Osteoblast (primary cell): ENCODE measurements around the gene C17orf67. TPM values are rescaled to one million over a fixed set of nuclear protein-coding genes. Genes with fewer than 3 reads are reported as not detected.

Experiments used
- DNase-seq: peaks from one replicate; pipeline ENCODE4 v3.0.0; 2011; ENCODE audit warnings: low spot score, mixed read lengths; ENCODE audit not compliant: insufficient read length; ENCODE audit errors: missing footprints
- H2AFZ ChIP-seq: 2 replicates; pipeline ENCODE4 v1.6.0; 2011; ENCODE audit warnings: mild to moderate bottlenecking, low read length
- H3K27ac ChIP-seq: 2 replicates; pipeline ENCODE4 v1.5.1; 2011; ENCODE audit warnings: mild to moderate bottlenecking, low read depth, low read length, moderate library complexity
- H3K27me3 ChIP-seq: 2 replicates; pipeline ENCODE4 v1.6.0; 2012; ENCODE audit warnings: mild to moderate bottlenecking, control low read depth, inconsistent platforms, low read length, moderate library complexity; ENCODE audit not compliant: insufficient read depth
- H3K36me3 ChIP-seq: 2 replicates; pipeline ENCODE4 v1.5.1; 2011; ENCODE audit warnings: mild to moderate bottlenecking, low read length, control low read depth, moderate library complexity; ENCODE audit not compliant: insufficient read depth
- H3K4me1 ChIP-seq: 2 replicates; pipeline ENCODE4 v1.5.1; 2011; ENCODE audit warnings: mild to moderate bottlenecking, low read length, control low read depth, moderate library complexity; ENCODE audit not compliant: insufficient read depth
- H3K4me2 ChIP-seq: 2 replicates; pipeline ENCODE4 v1.6.0; 2011; ENCODE audit warnings: mild to moderate bottlenecking, low read length; ENCODE audit not compliant: insufficient read depth
- H3K4me3 ChIP-seq: fragments of 200-600 bp; sonication (generic); 3 replicates; pipeline ENCODE4 v1.5.1; 2012; ENCODE audit warnings: mild to moderate bottlenecking, low read length, inconsistent platforms; ENCODE audit not compliant: insufficient read depth
- H3K79me2 ChIP-seq: 2 replicates; pipeline ENCODE4 v1.6.0; 2012; ENCODE audit warnings: mild to moderate bottlenecking, low read length, control low read depth, inconsistent platforms; ENCODE audit not compliant: insufficient read depth
- H3K9me3 ChIP-seq: 2 replicates; pipeline ENCODE4 v1.5.1; 2011; ENCODE audit warnings: low read depth, low read length, control low read depth
- H4K20me1 ChIP-seq: 2 replicates; pipeline ENCODE4 v1.6.0; 2012; ENCODE audit warnings: mild to moderate bottlenecking, low read length, control low read depth; ENCODE audit not compliant: insufficient read depth
- CTCF ChIP-seq: IDR thresholded peaks from 2 replicates; pipeline ENCODE4 v1.5.1; 2011; ENCODE audit warnings: mild to moderate bottlenecking, low read depth, low read length, moderate library complexity; ENCODE audit errors: extremely low read depth
- total RNA-seq: library from RNA; depleted of rRNA; stranded (reverse); fragments of >200 nt; gene quantifications from 2 replicates; pipeline ENCODE4 v1.2.3, GENCODE V29; 2012

C17orf67 gene
- total RNA-seq, 1 donor = 0.36 TPM

DNA sequence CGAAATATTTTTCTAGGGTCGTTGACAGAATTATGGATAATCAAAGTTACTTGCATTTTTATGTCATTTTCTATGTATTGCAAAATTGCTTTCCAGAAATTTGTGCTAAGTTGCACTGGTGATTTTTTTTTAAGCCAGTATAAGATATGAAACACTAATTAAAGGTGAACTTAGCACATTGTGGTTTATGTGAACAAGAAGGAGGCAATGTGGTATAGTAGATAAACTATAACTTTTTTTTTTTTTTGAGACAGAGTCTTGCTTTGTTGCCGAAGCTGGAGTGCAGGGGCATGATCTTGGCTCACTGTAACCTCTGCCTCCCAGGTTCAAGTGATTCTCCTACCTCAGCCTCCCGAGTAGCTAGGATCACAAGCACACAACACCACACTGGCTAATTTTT, 13.4 kb upstream of the C17orf67 start:
- Histone ChIP-seq H3K4me2 (no peak overlapping the region), H3K27ac (no peak overlapping the region), H3K4me3 (no peak overlapping the region), H2AFZ (no peak overlapping the region), H3K9me3 (no peaks in the 10 kb centered on the region), H3K27me3 (no peaks in the 10 kb centered on the region), H3K4me1 (no peaks in the 10 kb centered on the region), H3K36me3 (peaks cover 13% of the 10 kb centered on the region), H3K79me2 (no peaks in the 10 kb centered on the region), H4K20me1 (no peaks in the 10 kb centered on the region)
- TF ChIP-seq CTCF = no peak
- no peak for DNase-seq

- Histone ChIP-seq H3K4me2 (no peak overlapping the region), H3K79me2 (no peaks in the 10 kb centered on the region), H4K20me1 (no peaks in the 10 kb centered on the region), H2AFZ (no peak overlapping the region), H3K4me3 (no peak overlapping the region), H3K4me1 (no peaks in the 10 kb centered on the region), H3K36me3 (peaks cover 10% of the 10 kb centered on the region), H3K9me3 (no peaks in the 10 kb centered on the region), H3K27ac (no peak overlapping the region), H3K27me3 (no peaks in the 10 kb centered on the region)
- DNase-seq = no peak
- TF ChIP-seq CTCF = no peak
These were observed 12.2 kb upstream of the C17orf67 start for GRCh38 chr17:56845934-56846333.

- Histone ChIP-seq H3K27me3 (no peaks in the 10 kb centered on the region), H4K20me1 (no peaks in the 10 kb centered on the region), H3K4me3 (no peak overlapping the region), H3K4me2 (no peak overlapping the region), H3K36me3 (no peaks in the 10 kb centered on the region), H3K79me2 (no peaks in the 10 kb centered on the region), H3K4me1 (no peaks in the 10 kb centered on the region), H3K27ac (no peak overlapping the region), H3K9me3 (no peaks in the 10 kb centered on the region), H2AFZ (no peak overlapping the region)
- TF ChIP-seq CTCF = no peak
- no peak for DNase-seq
These were observed 8.9 kb upstream of the C17orf67 start for GRCh38 chr17:56842577-56842976.

GRCh38 chr17:56838687-56839086, 5.0 kb upstream of the C17orf67 start:
- Histone ChIP-seq H3K36me3 (no peaks in the 10 kb centered on the region), H2AFZ (no peak overlapping the region), H3K4me2 (no peak overlapping the region), H3K79me2 (peaks cover 3% of the 10 kb centered on the region), H3K4me1 (peaks cover 7% of the 10 kb centered on the region), H3K9me3 (no peaks in the 10 kb centered on the region), H3K27ac (no peak overlapping the region), H3K27me3 (no peaks in the 10 kb centered on the region), H4K20me1 (no peaks in the 10 kb centered on the region), H3K4me3 (no peak overlapping the region)
- no peak for TF ChIP-seq CTCF
- no peak for DNase-seq
